ENCODE data around the gene CDAN1.
"Not testable (repeated sequence)": the region's sequence is repeated elsewhere in the genome, so short reads cannot be mapped to it uniquely, and the experiment has no call there.

DNA sequence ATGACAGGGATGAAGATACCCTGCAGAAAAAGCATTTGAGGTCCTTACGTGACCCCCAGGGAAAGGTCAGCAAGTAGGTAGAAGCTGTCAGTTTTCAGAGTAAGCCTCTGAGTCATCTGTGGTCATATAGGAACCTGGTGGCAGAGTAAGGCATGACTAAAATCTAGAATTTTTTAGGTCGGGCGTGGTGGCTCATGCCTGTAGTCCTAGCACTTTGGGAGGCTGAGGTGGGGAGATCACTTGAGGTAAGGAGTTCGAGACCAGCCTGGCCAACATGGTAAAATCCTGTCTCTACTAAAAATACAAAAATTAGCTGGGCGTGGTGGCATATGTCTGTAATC is 56.8 kb downstream of the CDAN1 start:
- TF ChIP-seq, protein P1, sequence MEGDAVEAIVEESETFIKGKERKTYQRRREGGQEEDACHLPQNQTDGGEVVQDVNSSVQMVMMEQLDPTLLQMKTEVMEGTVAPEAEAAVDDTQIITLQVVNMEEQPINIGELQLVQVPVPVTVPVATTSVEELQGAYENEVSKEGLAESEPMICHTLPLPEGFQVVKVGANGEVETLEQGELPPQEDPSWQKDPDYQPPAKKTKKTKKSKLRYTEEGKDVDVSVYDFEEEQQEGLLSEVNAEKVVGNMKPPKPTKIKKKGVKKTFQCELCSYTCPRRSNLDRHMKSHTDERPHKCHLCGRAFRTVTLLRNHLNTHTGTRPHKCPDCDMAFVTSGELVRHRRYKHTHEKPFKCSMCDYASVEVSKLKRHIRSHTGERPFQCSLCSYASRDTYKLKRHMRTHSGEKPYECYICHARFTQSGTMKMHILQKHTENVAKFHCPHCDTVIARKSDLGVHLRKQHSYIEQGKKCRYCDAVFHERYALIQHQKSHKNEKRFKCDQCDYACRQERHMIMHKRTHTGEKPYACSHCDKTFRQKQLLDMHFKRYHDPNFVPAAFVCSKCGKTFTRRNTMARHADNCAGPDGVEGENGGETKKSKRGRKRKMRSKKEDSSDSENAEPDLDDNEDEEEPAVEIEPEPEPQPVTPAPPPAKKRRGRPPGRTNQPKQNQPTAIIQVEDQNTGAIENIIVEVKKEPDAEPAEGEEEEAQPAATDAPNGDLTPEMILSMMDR (conservative IDR thresholded peaks at IDR 0.05 in 1 of 2, IDR thresholded peaks at IDR 0.05 in 1 of 2; ENCODE audit: low read depth in 1 of 2, low read length in 2 of 2) = not testable (repeated sequence)
- not testable (repeated sequence) for TF ChIP-seq EZH2 (IDR thresholded peaks at IDR 0.05; ENCODE audit: low read length, missing control alignments)
